Calu3 (cell line): ENCODE data around the gene TSC22D3. TPM values are rescaled to one million over a fixed set of nuclear protein-coding genes. Genes with fewer than 3 reads are reported as not detected.

Source experiments
- BruUV-seq: library from RNA; stranded (reverse); fragments of 400-500 nt; replicated peaks from 2 replicates; lab custom pipeline; 2021; lab: Mats Ljungman, UMichigan
- CTCF ChIA-PET: fragments of 300-600 bp; sonication (Branson Sonifier 250); formaldehyde crosslinking; loops from one replicate; lab custom pipeline; 2022; ENCODE audit warnings: antibody characterized with exemption; lab: Charles Lee
- DNase-seq: peaks from one replicate; pipeline ENCODE4 v3.0.0; 2022
- H3K27ac Mint-ChIP-seq: one replicate; pipeline ENCODE4 v1.8.0; 2022; ENCODE audit warnings: mixed read lengths; ENCODE audit not compliant: unreplicated experiment
- H3K27me3 Mint-ChIP-seq: one replicate; pipeline ENCODE4 v1.8.0; 2022; ENCODE audit warnings: mixed read lengths; ENCODE audit not compliant: unreplicated experiment
- H3K36me3 Mint-ChIP-seq: one replicate; pipeline ENCODE4 v1.8.0; 2022; ENCODE audit warnings: mild to moderate bottlenecking, moderate library complexity, mixed read lengths; ENCODE audit not compliant: insufficient read depth, unreplicated experiment
- H3K4me1 Mint-ChIP-seq: one replicate; pipeline ENCODE4 v1.8.0; 2022; ENCODE audit warnings: mild to moderate bottlenecking, low read depth, mixed read lengths; ENCODE audit not compliant: unreplicated experiment
- H3K4me3 Mint-ChIP-seq: one replicate; pipeline ENCODE4 v1.8.0; 2022; ENCODE audit warnings: mild to moderate bottlenecking, low read depth, moderate library complexity, mixed read lengths; ENCODE audit not compliant: unreplicated experiment
- H3K9me3 Mint-ChIP-seq: one replicate; pipeline ENCODE4 v1.8.0; 2022; ENCODE audit warnings: low read depth, mixed read lengths; ENCODE audit not compliant: unreplicated experiment
- CTCF ChIP-seq: fragments of 200-600 bp; IDR thresholded peaks from one replicate; pipeline ENCODE4 v1.8.0; 2022; ENCODE audit warnings: antibody characterized with exemption; ENCODE audit not compliant: unreplicated experiment
- intact Hi-C: fragments of 100-400 bp; cut with micrococcal nuclease; formaldehyde crosslinking; loops from one replicate; pipeline ENCODE4 v1.10.0; 2022; ENCODE audit not compliant: unreplicated experiment
- total RNA-seq: library from RNA; stranded (reverse); gene quantifications from 2 replicates; pipeline ENCODE4 v1.2.3, GENCODE V29; 2022

The TSC22D3 gene
- total RNA-seq, 1 experiment from 2014 or later, result 48.3 TPM

DNA sequence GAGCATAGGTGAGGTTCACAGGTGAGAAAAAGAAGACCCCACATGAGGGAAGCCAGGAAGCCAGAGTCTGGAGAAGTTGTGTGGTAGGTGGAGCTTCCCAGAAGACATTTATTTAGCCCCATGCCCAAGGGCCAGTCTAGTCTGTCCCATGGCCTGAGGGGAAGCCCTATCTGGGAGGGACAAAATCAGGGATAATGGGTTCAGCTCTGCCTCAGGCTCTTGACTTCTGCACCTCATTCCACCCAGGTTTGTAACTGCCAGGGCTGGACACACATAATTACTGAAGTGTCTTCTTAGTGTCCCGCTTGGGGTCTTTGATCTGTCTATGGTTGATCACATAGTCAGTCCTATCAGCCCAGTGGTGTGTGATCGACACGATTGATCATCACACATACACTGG, 36.0 kb downstream of the TSC22D3 start:
- TF ChIP-seq CTCF, result no peak
- Mint-ChIP-seq H3K9me3 (no peaks in the 10 kb centered on the region), H3K36me3 (peaks cover 9% of the 10 kb centered on the region), H3K4me1 (peaks cover 18% of the 10 kb centered on the region), H3K27ac (no peak overlapping the region), H3K4me3 (no peak overlapping the region), H3K27me3 (no peaks in the 10 kb centered on the region)
- intact Hi-C loops, result no loop called here
- DNase-seq, result no peak
- no TSS peak for BruUV-seq
- CTCF ChIA-PET, result no interaction called here

- DNase-seq, result no peak
- Mint-ChIP-seq H3K36me3 (peaks cover 9% of the 10 kb centered on the region), H3K9me3 (no peaks in the 10 kb centered on the region), H3K27me3 (no peaks in the 10 kb centered on the region), H3K4me1 (peaks cover 18% of the 10 kb centered on the region), H3K27ac (no peak overlapping the region), H3K4me3 (no peak overlapping the region)
- BruUV-seq, result no TSS peak
- TF ChIP-seq CTCF, result no peak
- intact Hi-C loops, result no loop called here
- CTCF ChIA-PET, result no interaction called here
These were observed 36.8 kb downstream of the TSC22D3 start for GRCh38 chrX:107738768-107739167.

DNA sequence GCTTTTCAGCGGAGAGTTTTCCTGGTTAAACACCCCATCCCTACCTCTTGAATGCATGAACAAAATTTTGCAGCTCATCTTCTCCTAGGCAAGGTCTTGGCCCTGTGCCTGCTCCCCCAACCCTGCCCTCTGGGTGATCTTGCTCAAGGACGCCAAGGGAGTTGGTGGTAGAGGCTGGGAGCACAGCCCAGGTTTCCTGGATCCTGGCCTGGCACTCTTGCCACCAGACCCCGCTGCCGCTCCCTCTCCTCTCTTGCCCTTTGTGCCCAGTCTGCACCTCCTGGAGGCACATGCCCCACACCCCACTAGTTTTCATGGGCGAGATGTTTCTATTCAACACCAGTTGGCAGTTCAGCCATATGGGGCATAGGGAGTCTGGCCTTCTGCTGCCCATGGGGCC, 37.3 kb downstream of the TSC22D3 start:
- CTCF ChIA-PET, result no interaction called here
- Mint-ChIP-seq H3K4me1 (peaks cover 18% of the 10 kb centered on the region), H3K36me3 (peaks cover 9% of the 10 kb centered on the region), H3K27ac (no peak overlapping the region), H3K9me3 (no peaks in the 10 kb centered on the region), H3K4me3 (no peak overlapping the region), H3K27me3 (no peaks in the 10 kb centered on the region)
- no peak for TF ChIP-seq CTCF
- BruUV-seq, result no TSS peak
- intact Hi-C loops, result no loop called here
- no peak for DNase-seq

DNA sequence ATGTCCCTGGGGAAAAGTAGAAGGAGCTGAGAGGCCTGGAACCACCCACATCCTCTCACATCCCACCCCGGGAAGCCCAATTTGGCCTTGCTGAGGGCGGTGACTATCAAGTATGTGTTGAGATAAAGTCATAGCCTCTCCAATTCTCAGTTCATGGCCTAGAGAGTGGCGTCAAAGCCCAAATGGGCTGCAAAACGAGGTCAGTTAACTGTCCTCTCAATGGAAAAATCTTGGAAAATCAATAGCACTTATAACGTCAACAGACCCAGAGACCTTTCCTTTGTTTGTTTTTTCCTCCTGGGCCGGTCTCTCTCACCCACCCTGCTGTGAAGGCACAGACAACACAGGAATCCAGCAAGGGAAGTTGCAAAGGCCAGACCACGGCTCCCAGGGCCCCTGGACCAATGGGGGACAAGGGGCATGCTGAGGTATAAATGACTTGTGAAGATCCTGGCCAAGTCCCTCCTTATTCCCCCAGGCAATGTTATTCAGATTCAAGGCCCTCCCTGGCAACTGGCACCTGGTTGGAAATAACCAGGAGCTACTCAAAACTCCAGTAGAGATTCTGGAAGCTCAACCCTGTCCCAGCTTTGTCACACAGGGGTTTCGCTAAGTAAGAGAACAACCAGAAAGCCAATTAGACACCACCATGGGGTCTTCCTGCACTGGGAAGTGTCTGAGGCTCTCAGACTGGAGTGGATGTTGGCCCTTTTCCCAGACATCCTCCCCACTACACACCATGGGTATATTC, 38.6 kb downstream of the TSC22D3 start:
- CTCF ChIA-PET, result no interaction called here
- Mint-ChIP-seq H3K4me3 (no peak overlapping the region), H3K4me1 (peaks cover 23% of the 10 kb centered on the region), H3K36me3 (peaks cover 8% of the 10 kb centered on the region), H3K27me3 (no peaks in the 10 kb centered on the region), H3K9me3 (no peaks in the 10 kb centered on the region), H3K27ac (no peak overlapping the region)
- intact Hi-C loops, result no loop called here
- no peak for TF ChIP-seq CTCF
- no TSS peak for BruUV-seq
- no peak for DNase-seq
